ENCODE data around the gene ERCC2.
"Not testable (repeated sequence)": the region's sequence is repeated elsewhere in the genome, so short reads cannot be mapped to it uniquely, and the experiment has no call there.

ERCC2 gene

GRCh38 chr19:45314708-45315245 lies 55.6 kb downstream of the ERCC2 start:
- peaks cover 16% of the 10 kb centered on the region for H3K27me3 Mint-ChIP-seq

DNA sequence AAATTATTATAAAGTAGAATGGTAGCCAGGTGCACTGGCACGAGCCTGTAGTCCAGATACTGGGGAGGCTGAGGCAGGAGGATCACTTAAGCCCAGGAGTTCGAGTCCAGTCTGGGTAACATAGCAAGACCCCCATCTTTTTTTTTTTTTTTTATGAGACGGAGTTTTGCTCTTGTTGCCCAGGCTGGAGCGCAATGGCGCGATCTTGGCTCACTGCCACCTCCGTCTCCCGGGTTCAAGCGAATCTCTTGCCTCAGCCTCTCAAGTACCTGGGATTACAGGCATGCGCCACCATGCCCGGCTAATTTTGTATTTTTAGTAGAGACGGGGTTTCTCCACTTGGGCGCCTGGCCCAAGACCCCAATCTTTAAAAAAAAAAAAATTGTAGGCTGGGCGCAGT lies 58.1 kb downstream of the ERCC2 start:
- H3K9me3 Mint-ChIP-seq (ENCODE audit: low read depth); H3K36me3 Mint-ChIP-seq; H3K4me1 Mint-ChIP-seq (ENCODE audit: low read depth); H3K4me3 Mint-ChIP-seq; H3K27ac Mint-ChIP-seq: not testable (repeated sequence)
- peaks cover 11% of the 10 kb centered on the region for H3K27me3 Mint-ChIP-seq

More at GRCh38 chr19:45314708-45315245, 55.6 kb downstream of the ERCC2 start:
- Mint-ChIP-seq H3K4me1 (ENCODE audit: low read depth) (no peaks in the 10 kb centered on the region), H3K27ac (no peak overlapping the region), H3K4me3 (no peak overlapping the region), H3K36me3 (no peaks in the 10 kb centered on the region), H3K9me3 (ENCODE audit: low read depth) (no peaks in the 10 kb centered on the region)

DNA sequence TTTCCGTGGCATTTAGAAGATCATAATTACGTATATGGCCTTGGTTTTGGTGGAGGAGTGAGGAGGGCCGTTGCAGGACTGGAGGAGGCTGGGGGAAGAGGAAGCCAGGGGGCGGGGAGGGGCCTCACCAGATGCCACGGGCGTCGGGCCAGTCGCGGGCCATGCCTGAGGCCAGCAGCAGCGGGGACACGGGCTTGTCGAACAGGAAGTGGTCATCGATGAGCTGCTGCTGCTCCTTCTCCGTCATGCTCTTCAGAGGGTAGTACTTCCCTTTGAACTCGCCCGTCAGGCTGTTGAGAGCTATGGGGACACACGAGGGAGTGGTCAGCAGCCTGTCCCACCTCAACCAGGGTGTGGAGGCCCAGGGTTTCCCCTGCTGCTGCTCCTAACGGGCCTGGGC lies 58.8 kb downstream of the ERCC2 start:
- Mint-ChIP-seq H3K4me3 (no peak overlapping the region), H3K27ac (no peak overlapping the region), H3K27me3 (peaks cover 9% of the 10 kb centered on the region), H3K36me3 (no peaks in the 10 kb centered on the region), H3K9me3 (ENCODE audit: low read depth) (no peaks in the 10 kb centered on the region), H3K4me1 (ENCODE audit: low read depth) (no peaks in the 10 kb centered on the region)

- not testable (repeated sequence) for H3K4me3 Mint-ChIP-seq; H3K27ac Mint-ChIP-seq; H3K4me1 Mint-ChIP-seq (ENCODE audit: low read depth); H3K36me3 Mint-ChIP-seq; H3K9me3 Mint-ChIP-seq (ENCODE audit: low read depth); H3K27me3 Mint-ChIP-seq
Measured at GRCh38 chr19:45309322-45309721, 61.1 kb downstream of the ERCC2 start.

DNA sequence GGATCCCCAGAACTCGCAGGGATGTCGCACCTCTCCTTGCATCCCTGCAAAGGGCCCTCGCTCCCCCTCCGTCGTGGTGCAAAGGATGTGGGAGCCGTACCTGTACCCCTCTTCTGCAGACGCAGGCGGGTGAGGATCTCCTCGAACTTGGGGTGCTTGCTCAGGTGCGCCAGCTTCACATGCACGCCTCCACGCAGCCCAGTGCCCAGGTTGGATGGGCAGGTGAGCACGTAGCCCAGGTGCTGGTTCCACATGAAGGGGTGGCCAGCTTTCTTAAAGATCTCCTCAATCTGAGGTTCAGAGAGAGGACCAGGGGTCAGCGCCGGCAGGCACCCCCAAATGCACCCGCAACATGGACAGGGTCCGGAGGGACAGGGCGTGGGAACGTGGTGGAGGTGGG lies 63.0 kb downstream of the ERCC2 start:
- Mint-ChIP-seq H3K4me3 (no peak overlapping the region), H3K27me3 (peaks cover 1% of the 10 kb centered on the region), H3K4me1 (ENCODE audit: low read depth) (no peaks in the 10 kb centered on the region), H3K36me3 (no peaks in the 10 kb centered on the region), H3K9me3 (ENCODE audit: low read depth) (peaks cover 3% of the 10 kb centered on the region), H3K27ac (no peak overlapping the region)

- Mint-ChIP-seq H3K4me1 (ENCODE audit: low read depth) (no peaks in the 10 kb centered on the region), H3K27ac (no peak overlapping the region), H3K36me3 (peaks cover 2% of the 10 kb centered on the region), H3K27me3 (peaks cover 1% of the 10 kb centered on the region), H3K9me3 (ENCODE audit: low read depth) (peaks cover 3% of the 10 kb centered on the region), H3K4me3 (no peak overlapping the region)
Measured at GRCh38 chr19:45306518-45307027, 63.8 kb downstream of the ERCC2 start.

DNA sequence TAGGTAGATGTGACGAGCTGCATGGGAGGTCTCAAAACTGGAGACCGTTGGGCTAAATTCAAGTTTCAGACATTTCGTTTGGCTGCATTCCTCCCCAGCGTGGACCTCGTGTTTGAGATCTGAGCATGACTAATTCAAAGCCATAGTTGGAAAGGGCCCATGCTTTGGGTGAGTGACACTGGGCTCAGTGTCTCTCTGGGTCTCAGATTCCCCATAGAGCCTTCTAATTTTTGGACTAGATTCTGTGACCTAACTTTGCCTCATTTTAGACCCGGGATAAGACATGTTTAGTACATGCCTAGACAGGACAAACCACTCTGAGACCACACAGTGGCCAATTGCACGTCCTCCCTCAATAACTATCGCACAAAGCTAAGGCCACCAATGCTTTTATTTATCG lies 64.3 kb downstream of the ERCC2 start:
- H3K36me3 Mint-ChIP-seq, result peaks cover 2% of the 10 kb centered on the region

DNA sequence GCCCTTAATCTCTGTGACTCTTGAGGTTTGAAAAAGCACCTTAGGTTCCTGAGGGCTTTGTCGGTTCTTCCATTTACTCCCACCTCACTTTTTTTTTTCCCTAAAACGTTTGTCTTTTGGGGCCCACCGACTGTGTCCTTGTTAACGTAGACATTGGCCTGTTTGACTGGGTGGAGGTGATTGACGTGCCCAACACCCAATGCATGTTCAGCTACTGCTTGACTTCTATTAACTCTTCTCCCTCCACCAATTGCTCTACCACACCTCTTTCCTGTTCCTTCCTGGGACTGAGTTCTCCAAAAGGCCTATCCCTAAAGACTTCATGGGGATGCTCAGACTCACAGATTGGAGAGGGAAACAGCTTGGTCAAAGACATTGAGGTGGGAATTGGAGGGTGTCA lies 65.0 kb downstream of the ERCC2 start:
- Mint-ChIP-seq H3K27me3 (no peaks in the 10 kb centered on the region), H3K27ac (no peak overlapping the region), H3K4me1 (ENCODE audit: low read depth) (no peaks in the 10 kb centered on the region), H3K36me3 (peaks cover 2% of the 10 kb centered on the region), H3K4me3 (no peak overlapping the region), H3K9me3 (ENCODE audit: low read depth) (peaks cover 3% of the 10 kb centered on the region)

More for the DNA sequence above, 64.3 kb downstream of the ERCC2 start:
- Mint-ChIP-seq H3K9me3 (ENCODE audit: low read depth) (peaks cover 3% of the 10 kb centered on the region), H3K4me1 (ENCODE audit: low read depth) (no peaks in the 10 kb centered on the region), H3K4me3 (no peak overlapping the region), H3K27ac (no peak overlapping the region), H3K27me3 (no peaks in the 10 kb centered on the region)

- H3K4me3 Mint-ChIP-seq, result no peak overlapping the region
- H3K27me3 Mint-ChIP-seq, result no peaks in the 10 kb centered on the region
- no peak overlapping the region for H3K27ac Mint-ChIP-seq
- no peaks in the 10 kb centered on the region for H3K4me1 Mint-ChIP-seq (ENCODE audit: low read depth)
- peaks cover 4% of the 10 kb centered on the region for H3K36me3 Mint-ChIP-seq
- peaks cover 3% of the 10 kb centered on the region for H3K9me3 Mint-ChIP-seq (ENCODE audit: low read depth)
Measured at GRCh38 chr19:45305007-45305406, 65.4 kb downstream of the ERCC2 start.

DNA sequence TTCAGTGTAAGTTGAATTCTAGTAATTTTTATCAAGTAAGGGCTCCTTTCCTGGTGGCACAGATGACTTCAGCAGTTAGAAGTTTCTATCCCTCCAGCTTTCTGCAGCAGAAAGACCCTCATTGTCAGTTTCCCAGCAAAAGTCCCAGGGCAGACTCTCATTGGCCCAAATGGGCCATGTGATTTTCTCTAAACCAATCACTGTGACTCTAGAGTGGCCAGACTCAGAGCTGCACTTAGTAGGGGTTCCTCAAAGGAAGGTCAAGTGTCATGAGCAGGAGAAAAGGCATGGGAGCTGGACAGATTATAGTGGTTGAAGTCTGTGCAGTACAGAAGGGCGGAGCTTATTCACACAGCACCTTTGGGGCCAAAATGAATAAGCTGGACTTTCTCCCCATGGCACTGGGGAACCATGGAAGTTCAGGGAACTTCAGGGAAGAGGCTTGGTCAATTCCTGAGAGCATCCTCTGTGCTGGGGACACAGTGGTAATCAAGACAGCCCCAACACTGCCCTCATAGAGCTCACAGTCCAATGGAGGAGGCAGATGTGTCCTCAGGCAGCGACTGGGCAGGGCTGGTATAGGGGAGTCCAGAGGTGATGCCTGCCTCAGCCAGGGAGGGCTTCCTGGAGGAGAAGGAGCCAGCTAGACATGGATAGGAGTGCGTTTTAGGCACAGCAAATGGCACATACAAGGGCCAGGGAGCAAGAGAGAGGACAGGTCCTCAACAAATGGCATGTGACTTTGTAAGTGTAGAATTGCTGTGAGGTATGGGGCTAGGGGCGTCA lies 66.0 kb downstream of the ERCC2 start:
- Mint-ChIP-seq H3K27me3 (no peaks in the 10 kb centered on the region), H3K9me3 (ENCODE audit: low read depth) (peaks cover 3% of the 10 kb centered on the region), H3K4me1 (ENCODE audit: low read depth) (no peaks in the 10 kb centered on the region), H3K36me3 (peaks cover 7% of the 10 kb centered on the region), H3K27ac (no peak overlapping the region), H3K4me3 (no peak overlapping the region)

GRCh38 chr19:45303269-45304060 lies 66.9 kb downstream of the ERCC2 start:
- Mint-ChIP-seq H3K27ac (no peak overlapping the region), H3K9me3 (ENCODE audit: low read depth) (peaks cover 3% of the 10 kb centered on the region), H3K27me3 (no peaks in the 10 kb centered on the region), H3K4me3 (no peak overlapping the region), H3K36me3 (peaks cover 8% of the 10 kb centered on the region), H3K4me1 (ENCODE audit: low read depth) (no peaks in the 10 kb centered on the region)

GRCh38 chr19:45302416-45302815 lies 68.0 kb downstream of the ERCC2 start:
- H3K36me3 Mint-ChIP-seq, result peaks cover 10% of the 10 kb centered on the region
- H3K4me3 Mint-ChIP-seq, result no peak overlapping the region
- H3K27ac Mint-ChIP-seq, result no peak overlapping the region
- H3K4me1 Mint-ChIP-seq (ENCODE audit: low read depth), result no peaks in the 10 kb centered on the region
- peaks cover 3% of the 10 kb centered on the region for H3K9me3 Mint-ChIP-seq (ENCODE audit: low read depth)
- H3K27me3 Mint-ChIP-seq, result no peaks in the 10 kb centered on the region
